HG03066 (cell line): ENCODE measurements around the gene NBPF3.
"Not testable (repeated sequence)": the region's sequence is repeated elsewhere in the genome, so short reads cannot be mapped to it uniquely, and the experiment has no call there.

Source experiments
- ATAC-seq: cut with Tn5 transposase; IDR thresholded peaks from one replicate; pipeline ENCODE4 v1.9.1; 2021; ENCODE audit warnings: low read depth; ENCODE audit not compliant: unreplicated experiment

NBPF3 gene, protein sequence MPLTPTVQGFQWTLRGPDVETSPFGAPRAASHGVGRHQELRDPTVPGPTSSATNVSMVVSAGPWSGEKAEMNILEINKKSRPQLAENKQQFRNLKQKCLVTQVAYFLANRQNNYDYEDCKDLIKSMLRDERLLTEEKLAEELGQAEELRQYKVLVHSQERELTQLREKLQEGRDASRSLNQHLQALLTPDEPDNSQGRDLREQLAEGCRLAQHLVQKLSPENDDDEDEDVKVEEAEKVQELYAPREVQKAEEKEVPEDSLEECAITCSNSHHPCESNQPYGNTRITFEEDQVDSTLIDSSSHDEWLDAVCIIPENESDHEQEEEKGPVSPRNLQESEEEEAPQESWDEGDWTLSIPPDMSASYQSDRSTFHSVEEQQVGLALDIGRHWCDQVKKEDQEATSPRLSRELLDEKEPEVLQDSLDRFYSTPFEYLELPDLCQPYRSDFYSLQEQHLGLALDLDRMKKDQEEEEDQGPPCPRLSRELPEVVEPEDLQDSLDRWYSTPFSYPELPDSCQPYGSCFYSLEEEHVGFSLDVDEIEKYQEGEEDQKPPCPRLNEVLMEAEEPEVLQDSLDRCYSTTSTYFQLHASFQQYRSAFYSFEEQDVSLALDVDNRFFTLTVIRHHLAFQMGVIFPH

DNA sequence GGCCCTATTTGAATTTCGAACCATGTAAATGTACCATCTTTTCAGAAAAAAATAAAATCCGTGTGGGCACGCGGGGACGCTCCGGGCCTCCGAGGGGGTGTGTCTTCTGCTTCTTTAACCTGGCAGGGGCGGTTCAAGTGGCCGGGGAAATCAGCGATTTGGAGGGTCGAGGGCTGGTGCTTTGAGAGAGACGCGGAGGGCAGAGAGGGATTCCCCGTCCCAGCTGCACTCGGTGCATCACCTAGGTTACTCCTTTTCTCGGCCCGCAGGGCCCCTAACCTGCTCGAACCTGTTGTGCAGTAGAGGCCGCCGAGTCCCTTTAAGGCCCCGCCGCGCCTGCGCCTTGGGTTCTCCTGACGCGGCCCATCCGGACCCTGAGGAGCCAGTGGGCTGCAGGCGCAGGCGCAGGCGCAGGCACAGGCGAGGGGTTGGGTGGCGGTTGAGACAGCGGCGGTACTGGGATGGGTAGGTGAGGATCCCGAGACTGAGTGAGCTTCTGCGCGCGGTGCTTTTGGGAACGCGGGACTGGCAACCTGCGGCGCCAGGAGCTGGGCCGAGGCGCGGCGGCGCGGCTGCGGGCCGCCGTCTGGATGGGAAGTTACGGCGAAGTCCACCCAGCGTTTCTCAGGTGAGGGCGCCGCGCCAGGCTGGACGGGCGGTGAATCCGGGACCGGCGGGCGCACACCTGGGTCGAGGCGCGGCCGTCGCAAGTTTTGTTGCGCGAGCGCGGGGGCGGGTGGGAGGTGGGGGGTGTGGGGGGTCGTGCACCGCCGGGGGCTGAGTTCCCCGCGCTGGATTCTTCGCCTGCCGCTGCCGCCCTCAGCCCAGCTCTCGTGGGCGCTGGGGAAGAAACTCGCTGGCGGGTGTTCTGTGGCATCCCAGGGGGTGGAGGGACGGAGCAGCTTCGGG is at the start of gene NBPF3:
Gene NBPF3 (plus strand): TSS at position 417 of the 909 bp plus-strand sequence. CDS start 4,950 bp downstream, outside the sequence.
- peak; percentile 63 for ATAC-seq

GRCh38 chr1:21391497-21391896 is 48.4 kb upstream of the NBPF3 start:
- no peak for ATAC-seq

- no peak for ATAC-seq
Measured at GRCh38 chr1:21392587-21393263, 47.2 kb upstream of the NBPF3 start.

- ATAC-seq: no peak
Measured at GRCh38 chr1:21396516-21396915, 43.4 kb upstream of the NBPF3 start.

DNA sequence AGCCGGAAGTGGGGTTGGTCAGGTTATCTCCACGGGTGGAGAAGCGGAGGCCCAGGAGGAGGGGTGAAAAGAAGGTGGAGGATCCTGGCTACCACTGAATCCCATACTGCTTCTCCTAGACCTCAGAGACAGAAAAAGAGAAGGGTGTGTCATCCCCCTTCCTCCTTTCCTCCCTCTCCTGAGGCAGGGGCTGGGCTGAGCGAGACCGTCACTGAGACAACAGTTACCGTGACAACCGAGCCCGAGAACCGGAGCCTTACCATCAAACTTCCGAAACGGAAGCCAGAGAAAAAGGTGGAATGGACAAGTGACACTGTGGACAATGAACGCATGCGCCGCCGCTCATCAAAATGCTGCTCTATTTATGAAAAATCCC is 42.1 kb upstream of the NBPF3 start:
- no peak for ATAC-seq

GRCh38 chr1:21401726-21402346 is 38.1 kb upstream of the NBPF3 start:
- ATAC-seq: not testable (repeated sequence)

DNA sequence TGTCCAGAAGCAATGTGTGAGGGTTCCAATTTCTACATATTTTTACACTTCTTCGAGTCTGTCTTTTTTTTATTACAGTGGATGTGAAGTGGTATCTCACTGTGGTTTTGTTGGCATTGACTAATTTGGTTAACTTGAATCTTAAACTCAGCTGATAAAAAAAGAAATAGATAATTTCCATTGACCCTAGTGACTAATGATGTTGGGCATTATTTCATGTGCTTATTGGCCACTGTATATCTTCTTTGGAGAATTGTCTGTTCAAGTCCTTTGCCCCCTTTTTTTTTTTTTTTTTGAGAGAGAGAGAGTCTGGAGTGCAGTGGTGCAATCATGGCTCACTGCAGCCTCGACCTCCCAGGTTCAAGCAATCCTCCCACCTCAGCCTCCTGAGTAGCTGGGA is 33.3 kb upstream of the NBPF3 start:
- ATAC-seq: no peak

DNA sequence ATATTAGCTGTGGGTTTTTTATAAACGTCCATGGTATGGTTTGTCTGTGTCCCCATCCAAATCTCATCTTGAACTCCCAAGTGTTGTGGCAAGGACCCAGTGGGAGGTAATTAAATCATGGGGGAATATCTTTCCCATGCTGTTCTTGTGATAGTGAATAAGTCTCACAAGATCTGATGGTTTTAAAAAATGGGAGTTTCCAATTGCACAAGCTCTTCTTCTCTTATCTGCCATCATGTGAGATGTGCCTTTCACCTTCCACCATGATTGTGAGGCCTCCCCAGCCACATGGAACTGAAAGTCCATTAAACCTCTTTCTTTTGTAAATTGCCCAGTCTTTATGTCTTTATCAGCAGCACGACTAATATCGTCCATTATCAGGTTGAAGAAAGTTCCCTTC is 30.0 kb upstream of the NBPF3 start:
- not testable (repeated sequence) for ATAC-seq

- no peak for ATAC-seq
Measured at GRCh38 chr1:21414015-21414414, 25.9 kb upstream of the NBPF3 start.

- ATAC-seq: not testable (repeated sequence)
Measured at GRCh38 chr1:21420378-21420777, 19.6 kb upstream of the NBPF3 start.

GRCh38 chr1:21421307-21421706 is 18.6 kb upstream of the NBPF3 start:
- not testable (repeated sequence) for ATAC-seq

DNA sequence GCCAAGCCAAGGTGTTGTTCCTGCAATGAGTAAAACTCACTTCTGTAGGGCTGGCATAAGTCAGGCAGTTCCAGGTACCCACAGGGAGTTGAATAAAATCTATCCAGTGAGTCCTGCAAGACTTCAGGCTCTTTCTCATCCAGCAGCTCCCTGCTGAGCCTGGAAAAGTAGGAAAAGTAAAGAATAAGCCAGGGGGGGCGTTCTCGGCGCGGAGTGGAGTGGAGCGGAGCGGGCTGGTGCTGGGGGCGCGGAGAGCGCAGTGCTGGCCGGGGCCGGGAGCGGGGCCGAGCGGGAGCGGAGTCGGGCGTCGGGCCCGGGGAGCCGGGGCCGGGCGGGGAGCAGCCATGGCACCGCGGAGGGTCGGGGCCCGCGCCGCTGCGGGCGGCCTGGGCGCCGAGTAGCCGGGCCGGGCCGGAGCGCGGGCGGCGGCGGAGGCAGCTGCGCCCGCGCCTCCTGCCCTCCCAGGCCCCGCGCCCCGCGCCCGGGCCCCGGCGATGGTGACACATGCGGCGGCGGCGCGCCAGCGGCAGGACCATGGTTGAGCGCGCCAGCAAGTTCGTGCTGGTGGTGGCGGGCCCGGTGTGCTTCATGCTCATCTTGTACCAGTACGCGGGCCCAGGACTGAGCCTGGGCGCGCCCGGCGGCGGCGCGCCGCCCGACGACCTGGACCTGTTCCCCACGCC is 12.0 kb upstream of the NBPF3 start:
- ATAC-seq: not testable (repeated sequence)

GRCh38 chr1:21428481-21429073 is 11.4 kb upstream of the NBPF3 start:
- not testable (repeated sequence) for ATAC-seq

GRCh38 chr1:21429210-21429609 is 10.7 kb upstream of the NBPF3 start:
- not testable (repeated sequence) for ATAC-seq

- not testable (repeated sequence) for ATAC-seq
Measured at GRCh38 chr1:21430875-21431274, 9.1 kb upstream of the NBPF3 start.

DNA sequence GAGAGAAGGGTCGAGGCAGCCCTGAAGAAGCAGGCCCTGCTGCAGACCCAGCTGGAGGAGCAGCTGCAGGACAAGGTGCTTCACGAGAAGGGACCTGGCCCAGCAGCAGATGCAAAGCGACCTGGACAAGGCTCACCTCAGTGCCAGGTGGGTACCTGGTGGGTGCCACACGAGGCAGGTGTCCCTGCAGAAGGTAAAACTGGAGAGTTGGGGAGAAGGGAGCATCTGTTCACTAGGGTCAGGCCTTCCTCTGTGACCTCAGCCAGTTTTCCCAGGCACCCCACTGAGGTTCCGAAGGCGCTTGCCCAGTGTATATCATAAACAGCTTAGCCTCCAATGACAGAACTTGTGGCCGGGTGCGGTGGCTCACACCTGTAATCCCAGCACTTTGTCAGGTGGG is 5.5 kb upstream of the NBPF3 start:
- no peak for ATAC-seq

- ATAC-seq: no peak
Measured at GRCh38 chr1:21435646-21436487, 4.1 kb upstream of the NBPF3 start.
